SJCRH30 (cell line): ENCODE measurements around the gene PMEL. TPM values are rescaled to one million over a fixed set of nuclear protein-coding genes. Genes with fewer than 3 reads are reported as not detected.

Experiments
- DNase-seq, 2 experiments: peaks; one replicate each; pipeline ENCODE4 v3.0.0-alpha.2; 2015 to 2020
- H3K27ac ChIP-seq: fragments of 250-450 bp; sonication (Bioruptor Pico); 2 replicates; pipeline ENCODE4 v1.5.1; 2020; ENCODE audit warnings: mild to moderate bottlenecking, moderate library complexity
- H3K27me3 ChIP-seq: fragments of 250-450 bp; sonication (Bioruptor Pico); 2 replicates; pipeline ENCODE4 v1.5.1; 2020; ENCODE audit warnings: mild to moderate bottlenecking, moderate library complexity
- H3K36me3 ChIP-seq: fragments of 250-450 bp; sonication (Bioruptor Pico); 2 replicates; pipeline ENCODE4 v1.5.1; 2020; ENCODE audit warnings: mild to moderate bottlenecking, moderate library complexity
- H3K4me1 ChIP-seq: fragments of 250-450 bp; sonication (Bioruptor Pico); 2 replicates; pipeline ENCODE4 v1.5.1; 2020; ENCODE audit warnings: mild to moderate bottlenecking, moderate library complexity
- H3K4me3 ChIP-seq: fragments of 250-450 bp; sonication (Bioruptor Pico); 2 replicates; pipeline ENCODE4 v1.5.1; 2020; ENCODE audit warnings: mild to moderate bottlenecking, moderate library complexity
- H3K9me3 ChIP-seq: fragments of 250-450 bp; sonication (Bioruptor Pico); replicated peaks from 2 replicates; pipeline ENCODE4 v1.5.1; 2020; ENCODE audit warnings: mild to moderate bottlenecking, moderate library complexity
- total RNA-seq: library from RNA; depleted of rRNA; stranded (reverse); fragments of >200 nt; shearing (Covaris generic); gene quantifications from 2 replicates; pipeline ENCODE4 v1.2.3, GENCODE V29; 2014

Gene PMEL
- total RNA-seq, 1 experiment from 2014 or later, result 1.3 TPM

- no peaks in the 10 kb centered on the region for H3K4me1 ChIP-seq
- peak; percentile 80 to 91 for DNase-seq
- H3K27me3 ChIP-seq, result no peaks in the 10 kb centered on the region
- H3K9me3 ChIP-seq, result no peaks in the 10 kb centered on the region
- peak overlapping the region; percentile 14; the same call in 1 of the 2 replicates for H3K4me3 ChIP-seq
- no peak overlapping the region for H3K27ac ChIP-seq
- H3K36me3 ChIP-seq, result no peaks in the 10 kb centered on the region
These were observed 25.6 kb downstream of the PMEL start for GRCh38 chr12:55940065-55940732.

GRCh38 chr12:55938826-55939501, 26.9 kb downstream of the PMEL start:
- DNase-seq, result no peak
- no peak overlapping the region for H3K4me3 ChIP-seq
- no peak overlapping the region for H3K27ac ChIP-seq
- H3K4me1 ChIP-seq, result no peaks in the 10 kb centered on the region
- no peaks in the 10 kb centered on the region for H3K36me3 ChIP-seq
- H3K9me3 ChIP-seq, result no peaks in the 10 kb centered on the region
- H3K27me3 ChIP-seq, result no peaks in the 10 kb centered on the region

- DNase-seq, result no peak
- Histone ChIP-seq H3K4me1 (peaks cover 1% of the 10 kb centered on the region), H3K27ac (no peak overlapping the region), H3K36me3 (no peaks in the 10 kb centered on the region), H3K9me3 (no peaks in the 10 kb centered on the region), H3K27me3 (no peaks in the 10 kb centered on the region), H3K4me3 (no peak overlapping the region)
These were observed 27.9 kb downstream of the PMEL start for GRCh38 chr12:55937981-55938380.

- Histone ChIP-seq H3K36me3 (no peaks in the 10 kb centered on the region), H3K4me3 (no peak overlapping the region), H3K27ac (no peak overlapping the region), H3K27me3 (no peaks in the 10 kb centered on the region), H3K4me1 (peaks cover 13% of the 10 kb centered on the region), H3K9me3 (no peaks in the 10 kb centered on the region)
- DNase-seq, result no peak
These were observed 30.1 kb downstream of the PMEL start for GRCh38 chr12:55935738-55936151.

GRCh38 chr12:55934773-55935172, 31.1 kb downstream of the PMEL start:
- peaks cover 13% of the 10 kb centered on the region for H3K4me1 ChIP-seq
- H3K36me3 ChIP-seq, result no peaks in the 10 kb centered on the region
- no peak for DNase-seq
- no peaks in the 10 kb centered on the region for H3K9me3 ChIP-seq
- H3K27ac ChIP-seq, result no peak overlapping the region
- H3K27me3 ChIP-seq, result no peaks in the 10 kb centered on the region
- no peak overlapping the region for H3K4me3 ChIP-seq

GRCh38 chr12:55933799-55934742, 31.8 kb downstream of the PMEL start:
- H3K4me1 ChIP-seq, result peaks cover 13% of the 10 kb centered on the region
- H3K9me3 ChIP-seq, result no peaks in the 10 kb centered on the region
- H3K4me3 ChIP-seq, result no peak overlapping the region
- no peaks in the 10 kb centered on the region for H3K27me3 ChIP-seq
- H3K36me3 ChIP-seq, result no peaks in the 10 kb centered on the region
- no peak overlapping the region for H3K27ac ChIP-seq
- no peak for DNase-seq

- no peak for DNase-seq
- Histone ChIP-seq H3K4me3 (no peak overlapping the region), H3K27me3 (no peaks in the 10 kb centered on the region), H3K27ac (no peak overlapping the region), H3K36me3 (no peaks in the 10 kb centered on the region), H3K9me3 (no peaks in the 10 kb centered on the region), H3K4me1 (peaks cover 13% of the 10 kb centered on the region)
These were observed 32.6 kb downstream of the PMEL start for GRCh38 chr12:55933169-55933798.

GRCh38 chr12:55932551-55932910, 33.3 kb downstream of the PMEL start:
- peak overlapping the region; percentile 56 for H3K4me3 ChIP-seq
- DNase-seq, result no peak
- no peak overlapping the region for H3K27ac ChIP-seq

GRCh38 chr12:55931780-55932550, 33.9 kb downstream of the PMEL start:
- no peaks in the 10 kb centered on the region for H3K9me3 ChIP-seq
- peak; percentile 20 to 45 for DNase-seq
- no peak overlapping the region for H3K27ac ChIP-seq
- H3K27me3 ChIP-seq, result no peaks in the 10 kb centered on the region
- peaks cover 13% of the 10 kb centered on the region for H3K4me1 ChIP-seq
- H3K4me3 ChIP-seq, result peak overlapping the region; percentile 56
- no peaks in the 10 kb centered on the region for H3K36me3 ChIP-seq

More at GRCh38 chr12:55932551-55932910, 33.3 kb downstream of the PMEL start:
- H3K4me1 ChIP-seq, result peaks cover 13% of the 10 kb centered on the region
- no peaks in the 10 kb centered on the region for H3K36me3 ChIP-seq
- no peaks in the 10 kb centered on the region for H3K9me3 ChIP-seq
- no peaks in the 10 kb centered on the region for H3K27me3 ChIP-seq

GRCh38 chr12:55931317-55931779, 34.5 kb downstream of the PMEL start:
- H3K27ac ChIP-seq, result no peak overlapping the region
- H3K4me3 ChIP-seq, result peak overlapping the region; percentile 56
- DNase-seq, result peak; percentile 7 to 35
- no peaks in the 10 kb centered on the region for H3K27me3 ChIP-seq
- H3K4me1 ChIP-seq, result peaks cover 13% of the 10 kb centered on the region
- no peaks in the 10 kb centered on the region for H3K9me3 ChIP-seq
- H3K36me3 ChIP-seq, result no peaks in the 10 kb centered on the region

- Histone ChIP-seq H3K36me3 (no peaks in the 10 kb centered on the region), H3K4me3 (peak within 1 kb of the TSS; percentile 56), H3K27ac (no peak within 1 kb of the TSS), H3K9me3 (no peaks in the 10 kb centered on the region), H3K4me1 (peaks cover 13% of the 10 kb centered on the region), H3K27me3 (no peaks in the 10 kb centered on the region)
- DNase-seq, result peak; percentile 17 to 69
These were observed 35.0 kb downstream of the PMEL start, which contains the start of gene DGKA for GRCh38 chr12:55930771-55931316. DGKA (plus strand) TSS chr12:55931162; CDS start chr12:55936504, 5,342 bp downstream.

GRCh38 chr12:55929306-55929791, 36.5 kb downstream of the PMEL start:
- peaks cover 13% of the 10 kb centered on the region for H3K4me1 ChIP-seq
- H3K27ac ChIP-seq, result no peak overlapping the region
- no peaks in the 10 kb centered on the region for H3K27me3 ChIP-seq
- H3K4me3 ChIP-seq, result no peak overlapping the region
- H3K36me3 ChIP-seq, result no peaks in the 10 kb centered on the region
- DNase-seq, result no peak
- H3K9me3 ChIP-seq, result no peaks in the 10 kb centered on the region
